ENCODE measurements around the gene FXYD5.

Gene FXYD5

GRCh38 chr19:35108730-35109129, 45.8 kb upstream of the FXYD5 start:
- Histone ChIP-seq H3K36me3 (ENCODE audit: insufficient read depth, low read length) (no peaks in the 10 kb centered on the region), H3K4me3 (ENCODE audit: low read length, poor library complexity, severe bottlenecking) (no peak overlapping the region), H3K27me3 (ENCODE audit: insufficient read depth, low read length, poor library complexity, severe bottlenecking) (no peaks in the 10 kb centered on the region), H4K20me1 (ENCODE audit: insufficient read depth, low read length, poor library complexity, severe bottlenecking) (no peaks in the 10 kb centered on the region), H3K9ac (ENCODE audit: low read depth, low read length, poor library complexity, severe bottlenecking) (no peak overlapping the region), H2AFZ (ENCODE audit: low read length) (no peak overlapping the region), H3K79me2 (ENCODE audit: insufficient read depth, low read length) (no peaks in the 10 kb centered on the region), H3K4me1 (ENCODE audit: insufficient read depth, low read length, poor library complexity, severe bottlenecking) (no peaks in the 10 kb centered on the region), H3K9me2 (replicated peaks; ENCODE audit: low read depth, low read length) (no peaks in the 10 kb centered on the region), H3F3A (ENCODE audit: low read depth) (no peaks in the 10 kb centered on the region), H3K4me2 (ENCODE audit: low read depth, low read length, poor library complexity, severe bottlenecking) (no peak overlapping the region), H3K9me3 (ENCODE audit: insufficient read depth, low read depth, low read length) (no peaks in the 10 kb centered on the region)
- TF ChIP-seq CTCF (conservative IDR thresholded peaks at IDR 0.05; ENCODE audit: low read length) (no peak), EZH2phosphoT487 (IDR thresholded peaks at IDR 0.05; ENCODE audit: borderline replicate concordance) (no peak)

- H3K4me1 ChIP-seq (ENCODE audit: insufficient read depth, low read length, poor library complexity, severe bottlenecking) = peaks cover 3% of the 10 kb centered on the region
- H3K9me2 ChIP-seq (replicated peaks; ENCODE audit: low read depth, low read length) = no peaks in the 10 kb centered on the region
- no peak overlapping the region for H3K9ac ChIP-seq (ENCODE audit: low read depth, low read length, poor library complexity, severe bottlenecking)
- no peak for TF ChIP-seq EZH2phosphoT487 (IDR thresholded peaks at IDR 0.05; ENCODE audit: borderline replicate concordance)
- TF ChIP-seq CTCF (conservative IDR thresholded peaks at IDR 0.05; ENCODE audit: low read length) = no peak
- no peaks in the 10 kb centered on the region for H3K36me3 ChIP-seq (ENCODE audit: insufficient read depth, low read length)
- H2AFZ ChIP-seq (ENCODE audit: low read length) = no peak overlapping the region
- H3K4me3 ChIP-seq (ENCODE audit: low read length, poor library complexity, severe bottlenecking) = no peak overlapping the region
- H3K4me2 ChIP-seq (ENCODE audit: low read depth, low read length, poor library complexity, severe bottlenecking) = no peak overlapping the region
- H3K27me3 ChIP-seq (ENCODE audit: insufficient read depth, low read length, poor library complexity, severe bottlenecking) = no peaks in the 10 kb centered on the region
- no peaks in the 10 kb centered on the region for H4K20me1 ChIP-seq (ENCODE audit: insufficient read depth, low read length, poor library complexity, severe bottlenecking)
- no peaks in the 10 kb centered on the region for H3K9me3 ChIP-seq (ENCODE audit: insufficient read depth, low read depth, low read length)
- no peaks in the 10 kb centered on the region for H3F3A ChIP-seq (ENCODE audit: low read depth)
- H3K79me2 ChIP-seq (ENCODE audit: insufficient read depth, low read length) = no peaks in the 10 kb centered on the region
Measured at GRCh38 chr19:35109395-35110112, 45.0 kb upstream of the FXYD5 start.

DNA sequence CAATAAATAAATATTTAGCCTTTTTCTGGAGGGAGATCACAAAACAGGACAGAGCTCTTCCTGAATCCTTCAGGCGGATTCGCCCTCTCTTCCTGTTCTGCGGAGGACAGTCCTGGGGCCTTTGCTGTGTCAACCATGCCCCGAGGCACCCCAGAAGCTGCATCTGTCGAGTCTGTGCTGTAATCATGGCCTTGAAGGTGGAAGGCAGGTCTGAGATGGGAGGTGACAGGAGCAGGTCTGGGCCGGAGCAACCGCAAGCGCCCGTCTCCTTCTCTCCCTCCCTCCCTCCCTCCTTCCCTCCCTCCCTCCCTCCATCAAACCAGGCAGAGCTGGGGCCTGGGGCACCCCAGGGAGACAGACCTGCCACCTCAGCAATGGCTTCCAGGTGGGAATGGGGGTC, 43.6 kb upstream of the FXYD5 start:
- no peaks in the 10 kb centered on the region for H4K20me1 ChIP-seq (ENCODE audit: insufficient read depth, low read length, poor library complexity, severe bottlenecking)
- TF ChIP-seq CTCF (conservative IDR thresholded peaks at IDR 0.05; ENCODE audit: low read length) (no peak), EZH2phosphoT487 (IDR thresholded peaks at IDR 0.05; ENCODE audit: borderline replicate concordance) (no peak)
- H3K4me2 ChIP-seq (ENCODE audit: low read depth, low read length, poor library complexity, severe bottlenecking) = no peak overlapping the region
- H3K4me1 ChIP-seq (ENCODE audit: insufficient read depth, low read length, poor library complexity, severe bottlenecking) = peaks cover 3% of the 10 kb centered on the region
- no peaks in the 10 kb centered on the region for H3K27me3 ChIP-seq (ENCODE audit: insufficient read depth, low read length, poor library complexity, severe bottlenecking)
- no peaks in the 10 kb centered on the region for H3K36me3 ChIP-seq (ENCODE audit: insufficient read depth, low read length)
- no peak overlapping the region for H3K9ac ChIP-seq (ENCODE audit: low read depth, low read length, poor library complexity, severe bottlenecking)
- no peak overlapping the region for H2AFZ ChIP-seq (ENCODE audit: low read length)
- no peak overlapping the region for H3K4me3 ChIP-seq (ENCODE audit: low read length, poor library complexity, severe bottlenecking)
- no peaks in the 10 kb centered on the region for H3K79me2 ChIP-seq (ENCODE audit: insufficient read depth, low read length)
- H3F3A ChIP-seq (ENCODE audit: low read depth) = no peaks in the 10 kb centered on the region
- H3K9me2 ChIP-seq (replicated peaks; ENCODE audit: low read depth, low read length) = no peaks in the 10 kb centered on the region
- H3K9me3 ChIP-seq (ENCODE audit: insufficient read depth, low read depth, low read length) = no peaks in the 10 kb centered on the region

Measured in Loucy (cell line).